Loucy (cell line): ENCODE results near the gene ZNF124.

Experiments
- H2AFZ ChIP-seq: fragments of 200-600 bp; sonication (generic); 2 replicates; pipeline ENCODE4 v1.6.0; 2016; ENCODE audit warnings: antibody characterized with exemption, mild to moderate bottlenecking, low read length, moderate library complexity
- H3F3A ChIP-seq: fragments of 200-600 bp; 2 replicates; pipeline ENCODE4 v1.6.0; 2016; ENCODE audit warnings: antibody characterized with exemption, low read depth, mild to moderate bottlenecking
- H3K27me3 ChIP-seq: fragments of 200-600 bp; sonication (generic); 2 replicates; pipeline ENCODE4 v1.6.1; 2014; ENCODE audit warnings: low read length, mild to moderate bottlenecking; ENCODE audit not compliant: insufficient read depth, poor library complexity, severe bottlenecking
- H3K36me3 ChIP-seq: fragments of 200-600 bp; sonication (generic); 2 replicates; pipeline ENCODE4 v1.6.1; 2016; ENCODE audit warnings: low read length; ENCODE audit not compliant: insufficient read depth
- H3K4me1 ChIP-seq: fragments of 200-600 bp; sonication (generic); 2 replicates; pipeline ENCODE4 v1.5.1; 2014; ENCODE audit warnings: low read length, mild to moderate bottlenecking; ENCODE audit not compliant: insufficient read depth, poor library complexity, severe bottlenecking
- H3K4me2 ChIP-seq: fragments of 200-600 bp; sonication (generic); 2 replicates; pipeline ENCODE4 v1.6.0; 2014; ENCODE audit warnings: antibody characterized with exemption, low read length, low read depth, mild to moderate bottlenecking; ENCODE audit not compliant: poor library complexity, severe bottlenecking
- H3K4me3 ChIP-seq: fragments of 200-600 bp; sonication (generic); 2 replicates; pipeline ENCODE4 v1.5.1; 2014; ENCODE audit warnings: low read length, mild to moderate bottlenecking, mixed read lengths; ENCODE audit not compliant: poor library complexity, severe bottlenecking
- H3K79me2 ChIP-seq: fragments of 200-600 bp; sonication (generic); 2 replicates; pipeline ENCODE4 v1.6.1; 2014; ENCODE audit warnings: low read length; ENCODE audit not compliant: insufficient read depth
- H3K9ac ChIP-seq: fragments of 200-600 bp; sonication (generic); 2 replicates; pipeline ENCODE4 v1.6.0; 2014; ENCODE audit warnings: mild to moderate bottlenecking, low read depth, low read length, moderate library complexity; ENCODE audit not compliant: poor library complexity, severe bottlenecking
- H3K9me2 ChIP-seq: fragments of 200-600 bp; sonication (generic); replicated peaks from 2 replicates; pipeline ENCODE4 v1.6.1; 2016; ENCODE audit warnings: low read depth, low read length, mixed read lengths
- H3K9me3 ChIP-seq: fragments of 200-600 bp; sonication (generic); 2 replicates; pipeline ENCODE4 v1.6.1; 2014; ENCODE audit warnings: mild to moderate bottlenecking, antibody characterized with exemption, low read length, low read depth; ENCODE audit not compliant: insufficient read depth
- H4K20me1 ChIP-seq: fragments of 200-600 bp; sonication (generic); 2 replicates; pipeline ENCODE4 v1.6.0; 2014; ENCODE audit warnings: antibody characterized with exemption, low read length, mild to moderate bottlenecking; ENCODE audit not compliant: insufficient read depth, poor library complexity, severe bottlenecking
- CTCF ChIP-seq: fragments of 200-600 bp; sonication (generic); conservative IDR thresholded peaks from 2 replicates; pipeline ENCODE4 v1.5.1; 2014; ENCODE audit warnings: mild to moderate bottlenecking, antibody characterized with exemption, low read length
- EZH2phosphoT487 ChIP-seq: fragments of 200-600 bp; IDR thresholded peaks from 2 replicates; pipeline ENCODE4 v1.6.1; 2018; ENCODE audit warnings: antibody characterized with exemption, mild to moderate bottlenecking, moderate library complexity, borderline replicate concordance

ZNF124 gene

DNA sequence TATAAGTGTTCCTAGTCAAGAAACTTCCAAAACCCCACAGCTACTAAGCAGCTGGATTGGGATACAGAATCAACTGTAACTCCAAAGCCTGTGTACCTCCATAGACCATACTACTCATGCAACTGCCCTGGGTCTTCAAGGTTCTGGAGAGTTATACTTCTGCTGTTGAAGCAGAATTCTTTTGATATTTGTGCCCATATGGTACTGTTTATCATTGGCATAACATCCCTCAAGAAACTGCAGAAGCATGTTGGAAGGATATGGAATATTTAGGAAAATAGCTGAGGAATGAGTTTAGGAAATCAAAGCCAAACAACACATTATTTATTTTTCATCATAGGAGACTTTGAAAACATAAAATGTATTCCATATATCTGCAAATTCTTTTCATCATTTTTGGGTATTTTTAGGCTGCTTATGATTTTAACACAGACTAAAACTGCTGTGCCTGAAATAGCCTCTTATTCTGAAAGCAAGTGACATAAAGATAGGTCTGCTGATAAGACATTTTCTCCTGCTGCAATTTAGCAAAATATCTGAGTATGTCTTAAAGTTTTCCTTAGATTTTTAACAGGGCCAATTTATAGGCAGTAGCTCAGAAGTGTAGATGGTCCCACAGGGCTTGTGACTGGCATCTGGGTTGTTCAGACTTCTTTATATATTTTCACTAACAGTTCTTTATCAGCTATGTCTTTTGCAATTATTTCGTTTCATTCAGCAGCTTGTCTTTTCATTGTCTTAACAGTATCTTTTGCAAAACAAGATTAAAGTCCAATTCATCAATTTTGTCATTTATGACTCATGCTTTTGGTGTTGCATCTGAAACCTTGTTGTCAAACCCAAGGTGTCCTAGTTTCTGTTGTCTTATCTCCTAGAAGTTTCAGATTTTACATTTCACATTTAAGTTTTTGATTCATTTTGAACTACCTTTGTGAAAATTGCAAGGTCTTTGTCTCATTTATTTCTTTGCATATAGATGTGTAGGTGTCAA is 41.1 kb upstream of the ZNF124 start:
- H2AFZ ChIP-seq: peak overlapping the region; percentile 5; the same call in 1 of the 2 replicates
- no peaks in the 10 kb centered on the region for H3K36me3 ChIP-seq
- H3K79me2 ChIP-seq: peaks cover 26% of the 10 kb centered on the region
- H3F3A ChIP-seq: no peaks in the 10 kb centered on the region
- peaks cover 23% of the 10 kb centered on the region for H4K20me1 ChIP-seq
- no peaks in the 10 kb centered on the region for H3K9me2 ChIP-seq
- H3K27me3 ChIP-seq: no peaks in the 10 kb centered on the region
- H3K4me2 ChIP-seq: no peak overlapping the region
- H3K4me1 ChIP-seq: peaks cover 21% of the 10 kb centered on the region
- H3K9me3 ChIP-seq: no peaks in the 10 kb centered on the region
- no peak for TF ChIP-seq CTCF
- TF ChIP-seq EZH2phosphoT487: no peak
- no peak overlapping the region for H3K9ac ChIP-seq
- no peak overlapping the region for H3K4me3 ChIP-seq

- Histone ChIP-seq H3K4me2 (no peak overlapping the region), H3K9me3 (no peaks in the 10 kb centered on the region), H3K4me1 (peaks cover 27% of the 10 kb centered on the region), H3F3A (no peaks in the 10 kb centered on the region), H3K36me3 (no peaks in the 10 kb centered on the region), H3K9ac (peak overlapping the region; percentile 53), H4K20me1 (peaks cover 32% of the 10 kb centered on the region), H3K27me3 (no peaks in the 10 kb centered on the region), H3K4me3 (no peak overlapping the region), H3K79me2 (peaks cover 36% of the 10 kb centered on the region), H3K9me2 (no peaks in the 10 kb centered on the region), H2AFZ (peak overlapping the region; percentile 66)
- no peak for TF ChIP-seq EZH2phosphoT487
- TF ChIP-seq CTCF: no peak
These were observed 40.2 kb upstream of the ZNF124 start for GRCh38 chr1:247212012-247212411.

- no peaks in the 10 kb centered on the region for H3K36me3 ChIP-seq
- H3K9ac ChIP-seq: peak overlapping the region; percentile 53
- peaks cover 35% of the 10 kb centered on the region for H4K20me1 ChIP-seq
- H3F3A ChIP-seq: no peaks in the 10 kb centered on the region
- peaks cover 42% of the 10 kb centered on the region for H3K79me2 ChIP-seq
- H2AFZ ChIP-seq: peak overlapping the region; percentile 61; the same call in 1 of the 2 replicates
- H3K9me2 ChIP-seq: no peaks in the 10 kb centered on the region
- peak overlapping the region; percentile 94 for H3K4me3 ChIP-seq
- H3K4me1 ChIP-seq: peaks cover 30% of the 10 kb centered on the region
- no peaks in the 10 kb centered on the region for H3K27me3 ChIP-seq
- peak overlapping the region; percentile 97 for H3K4me2 ChIP-seq
- no peaks in the 10 kb centered on the region for H3K9me3 ChIP-seq
- TF ChIP-seq EZH2phosphoT487 (no peak), CTCF (no peak)
These were observed 39.5 kb upstream of the ZNF124 start for GRCh38 chr1:247211339-247211738.
